AG04450 (cell line): Measurements from ENCODE around the gene KIF5A. TPM values are rescaled to one million over a fixed set of nuclear protein-coding genes. Genes with fewer than 3 reads are reported as not detected.
"Not testable (repeated sequence)": the region's sequence is repeated elsewhere in the genome, so short reads cannot be mapped to it uniquely, and the experiment has no call there.

Experiments
- CTCF ChIA-PET: fragments of 300-600, 350-600 bp; formaldehyde crosslinking; extraction: SDS; loops from one replicate; lab custom pipeline; 2022; ENCODE audit warnings: antibody characterized with exemption, inconsistent platforms; lab: Charles Lee
- POLR2A ChIA-PET: fragments of 350-600 bp; formaldehyde crosslinking; extraction: SDS; loops from one replicate; lab custom pipeline; 2021; ENCODE audit warnings: antibody characterized with exemption, inconsistent platforms; lab: Yijun Ruan, JAX
- DNase-seq: peaks from one replicate; pipeline ENCODE4 v3.0.0-alpha.2; 2011; ENCODE audit warnings: low read depth, low spot score
- H3K27ac ChIP-seq: one replicate; pipeline ENCODE4 v1.5.1; 2012; ENCODE audit warnings: low read depth, low read length, control low read depth
- H3K27me3 ChIP-seq: one replicate; pipeline ENCODE4 v1.6.0; 2012; ENCODE audit warnings: low read length; ENCODE audit not compliant: control insufficient read depth, insufficient read depth
- H3K4me3 ChIP-seq: 2 replicates; pipeline ENCODE4 v1.5.1; 2011; ENCODE audit warnings: mild to moderate bottlenecking, low read depth, low read length, control low read depth
- H3K9me3 ChIP-seq: 2 replicates; pipeline ENCODE4 v1.5.1; 2012; ENCODE audit warnings: low read length; ENCODE audit not compliant: control insufficient read depth, insufficient read depth
- polyA plus RNA-seq: library from polyadenylated mRNA; depleted of rRNA; stranded (reverse); fragments of >200 nt; gene quantifications from 2 replicates; pipeline ENCODE4 v1.2.3, GENCODE V29; 2011
- TF ChIP-seq, protein P1 (sequence below): IDR thresholded peaks from 2 replicates; pipeline ENCODE4 v1.5.1; 2011; ENCODE audit warnings: low read depth, low read length, control low read depth, inconsistent platforms

The KIF5A gene
- polyA plus RNA-seq, 1 experiment = 0.45 TPM

DNA sequence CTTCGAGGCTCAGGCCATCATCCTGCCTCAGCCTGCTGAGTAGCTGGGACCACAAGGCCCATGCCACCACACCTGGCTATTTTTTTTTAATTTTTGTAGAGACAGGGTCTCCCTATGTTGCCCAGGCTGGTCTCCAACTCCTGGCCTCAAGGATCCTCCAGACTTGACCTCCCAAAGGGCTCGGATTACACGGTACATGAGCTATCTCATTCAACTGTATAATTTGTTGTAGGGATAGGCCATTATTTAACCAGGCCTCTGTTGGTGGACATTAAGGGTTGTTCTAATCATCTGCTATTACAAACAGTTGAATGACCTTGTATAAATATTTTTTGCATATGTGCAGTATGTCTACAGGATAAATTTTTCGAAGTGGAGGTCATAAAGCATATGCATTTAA, 9.0 kb downstream of the KIF5A start:
- Histone ChIP-seq H3K9me3 (no peaks in the 10 kb centered on the region), H3K27me3 (peaks cover 13% of the 10 kb centered on the region), H3K27ac (no peak overlapping the region), H3K4me3 (no peak overlapping the region)
- no peak for DNase-seq
- TF ChIP-seq, protein P1, sequence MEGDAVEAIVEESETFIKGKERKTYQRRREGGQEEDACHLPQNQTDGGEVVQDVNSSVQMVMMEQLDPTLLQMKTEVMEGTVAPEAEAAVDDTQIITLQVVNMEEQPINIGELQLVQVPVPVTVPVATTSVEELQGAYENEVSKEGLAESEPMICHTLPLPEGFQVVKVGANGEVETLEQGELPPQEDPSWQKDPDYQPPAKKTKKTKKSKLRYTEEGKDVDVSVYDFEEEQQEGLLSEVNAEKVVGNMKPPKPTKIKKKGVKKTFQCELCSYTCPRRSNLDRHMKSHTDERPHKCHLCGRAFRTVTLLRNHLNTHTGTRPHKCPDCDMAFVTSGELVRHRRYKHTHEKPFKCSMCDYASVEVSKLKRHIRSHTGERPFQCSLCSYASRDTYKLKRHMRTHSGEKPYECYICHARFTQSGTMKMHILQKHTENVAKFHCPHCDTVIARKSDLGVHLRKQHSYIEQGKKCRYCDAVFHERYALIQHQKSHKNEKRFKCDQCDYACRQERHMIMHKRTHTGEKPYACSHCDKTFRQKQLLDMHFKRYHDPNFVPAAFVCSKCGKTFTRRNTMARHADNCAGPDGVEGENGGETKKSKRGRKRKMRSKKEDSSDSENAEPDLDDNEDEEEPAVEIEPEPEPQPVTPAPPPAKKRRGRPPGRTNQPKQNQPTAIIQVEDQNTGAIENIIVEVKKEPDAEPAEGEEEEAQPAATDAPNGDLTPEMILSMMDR = no peak
- CTCF ChIA-PET = interaction anchor here (1.1 to 1.5 kb wide), 2 partner anchors 12 to 25 kb away, joined by 3 to 4 read pairs; partner anchors contain the start of gene DCTN2
- POLR2A ChIA-PET = no interaction called here

DNA sequence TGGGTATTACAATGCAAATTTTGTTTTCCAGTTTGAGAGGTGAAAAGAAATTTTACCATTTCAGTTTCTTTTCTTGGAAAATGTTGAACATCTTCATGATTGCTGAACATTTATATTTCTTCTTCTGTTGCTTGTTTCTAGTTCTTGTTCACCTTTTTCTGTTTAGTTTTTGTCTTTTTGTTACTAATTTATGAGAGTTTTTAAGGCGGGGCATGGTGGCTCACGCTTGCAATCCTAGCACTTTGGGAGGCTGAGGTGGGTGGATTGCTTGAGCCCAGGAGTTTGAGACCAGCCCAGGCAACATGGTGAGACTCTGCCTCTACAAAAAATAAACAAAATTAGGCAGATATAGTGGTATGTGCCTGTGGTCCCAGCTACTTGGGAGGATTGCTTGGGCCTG, 10.7 kb downstream of the KIF5A start:
- CTCF ChIA-PET = no interaction called here

DNA sequence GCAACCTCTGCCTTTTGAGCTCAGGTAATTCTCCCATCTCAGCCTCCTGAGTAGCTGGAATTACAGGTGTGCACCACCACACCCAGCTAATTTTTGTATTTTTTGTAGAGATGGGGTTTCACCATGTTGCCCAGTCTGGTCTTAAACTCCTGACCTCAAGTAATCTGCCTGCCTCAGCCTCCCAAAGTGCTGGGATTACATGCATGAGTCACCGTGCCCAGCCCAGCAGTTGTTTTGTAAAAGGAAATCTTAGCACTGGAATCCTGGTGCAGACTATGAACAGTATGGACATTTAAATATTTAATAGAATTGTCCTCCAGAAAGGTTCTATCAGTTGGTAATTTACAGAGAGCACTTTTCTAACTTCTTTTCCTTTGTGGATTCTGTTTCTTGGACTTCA, 11.3 kb downstream of the KIF5A start:
- H3K9me3 ChIP-seq, H3K27ac ChIP-seq, DNase-seq, CTCF ChIA-PET, H3K4me3 ChIP-seq, POLR2A ChIA-PET: not testable (repeated sequence)
- peaks cover 15% of the 10 kb centered on the region for H3K27me3 ChIP-seq

More for the DNA sequence above, 10.7 kb downstream of the KIF5A start:
- TF ChIP-seq, protein P1 = no peak
- POLR2A ChIA-PET = no interaction called here
- DNase-seq = no peak
- Histone ChIP-seq H3K27me3 (peaks cover 15% of the 10 kb centered on the region), H3K27ac (no peak overlapping the region), H3K4me3 (no peak overlapping the region), H3K9me3 (no peaks in the 10 kb centered on the region)

DNA sequence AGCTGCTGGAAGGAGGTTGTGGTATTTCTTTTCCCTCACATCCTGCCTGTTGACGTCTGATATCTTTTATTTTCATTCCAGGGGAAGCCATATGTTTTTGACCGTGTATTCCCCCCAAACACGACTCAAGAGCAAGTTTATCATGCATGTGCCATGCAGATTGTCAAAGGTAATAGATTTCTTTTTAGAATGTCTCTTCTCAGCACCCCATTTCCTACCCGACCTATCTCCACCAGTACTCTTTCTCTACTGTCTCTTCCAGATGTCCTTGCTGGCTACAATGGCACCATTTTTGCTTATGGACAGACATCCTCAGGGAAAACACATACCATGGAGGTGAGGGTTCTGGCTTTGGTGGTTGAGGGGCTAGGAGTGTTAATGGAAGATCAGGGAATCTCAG, 13.5 kb downstream of the KIF5A start:
- TF ChIP-seq, protein P1 = no peak
- Histone ChIP-seq H3K27me3 (peaks cover 15% of the 10 kb centered on the region), H3K9me3 (no peaks in the 10 kb centered on the region), H3K4me3 (no peak overlapping the region), H3K27ac (no peak overlapping the region)
- DNase-seq = no peak
- CTCF ChIA-PET = interaction anchor here (1.1 to 2.1 kb wide), 2 partner anchors 8 to 19 kb away, joined by 8 to 11 read pairs; no protein-coding TSS in a partner anchor
- POLR2A ChIA-PET = no interaction called here

DNA sequence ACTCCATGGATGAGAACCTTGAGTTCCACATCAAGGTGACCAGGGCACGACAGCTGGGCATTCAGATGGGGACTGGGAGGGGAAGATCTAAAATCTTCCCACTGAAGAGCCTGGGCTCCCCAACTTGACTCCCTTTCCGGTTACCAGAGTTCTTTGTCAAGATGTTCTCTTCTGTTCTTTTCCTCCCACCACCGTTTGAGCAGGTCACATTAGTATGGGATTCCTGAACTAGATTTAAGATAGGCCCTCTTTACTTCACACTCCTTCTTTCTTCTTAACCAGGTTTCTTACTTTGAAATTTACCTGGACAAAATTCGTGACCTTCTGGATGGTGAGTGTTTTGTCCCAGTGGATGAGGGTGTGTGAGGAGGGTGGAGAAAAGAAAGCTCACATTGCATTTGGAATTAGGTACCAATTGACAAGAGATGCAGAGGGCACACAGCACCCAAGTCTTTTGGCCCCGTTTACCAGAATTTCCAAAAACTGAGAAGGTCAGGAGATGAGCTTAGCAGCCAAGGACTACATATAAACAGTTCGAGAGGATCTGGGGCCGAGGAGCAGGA, 14.4 kb downstream of the KIF5A start:
- H3K27ac ChIP-seq = no peak overlapping the region
- no peak for DNase-seq
- POLR2A ChIA-PET = interaction anchor here (0.6 kb wide), 1 partner anchor 12 kb away, joined by 4 read pairs; no protein-coding TSS in a partner anchor
- no peak overlapping the region for H3K4me3 ChIP-seq
- no peaks in the 10 kb centered on the region for H3K9me3 ChIP-seq
- TF ChIP-seq, protein P1 = no peak
- CTCF ChIA-PET = interaction anchor here (2.1 kb wide), 1 partner anchor 19 kb away, joined by 11 read pairs; no protein-coding TSS in a partner anchor
- peaks cover 21% of the 10 kb centered on the region for H3K27me3 ChIP-seq
